ENCODE results near the gene CTDSPL. TPM values are rescaled to one million over a fixed set of nuclear protein-coding genes. Genes with fewer than 3 reads are reported as not detected.

Gene CTDSPL
- total and polyA plus RNA-seq, 2 donors: 36.9 to 58.2 TPM

DNA sequence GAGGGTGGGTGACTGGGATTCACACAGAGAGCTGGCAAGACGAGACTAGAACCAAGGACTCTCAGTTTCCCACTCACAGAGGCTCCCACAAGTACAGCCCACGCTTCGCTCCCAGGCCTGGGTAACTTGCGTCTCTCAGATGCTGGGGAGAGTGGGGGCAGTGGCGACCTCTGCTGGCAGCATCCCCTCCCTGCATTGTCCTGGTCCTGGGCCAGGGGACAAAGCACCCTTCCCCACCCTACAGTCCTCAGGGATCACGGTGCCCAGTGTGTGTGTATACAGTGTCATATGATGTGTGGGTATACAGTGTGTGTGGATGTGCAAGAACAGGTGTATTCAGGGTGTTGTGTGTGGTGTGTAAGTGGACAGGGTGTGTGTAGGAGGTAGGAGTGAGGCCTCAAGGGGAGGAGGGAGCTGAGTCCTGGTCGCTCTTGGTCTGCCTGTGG, 141.7 kb downstream of the CTDSPL start:
- H3K4me1 ChIP-seq (ENCODE audit: insufficient read depth): no peaks in the 10 kb centered on the region
- no peak for DNase-seq (ENCODE audit: extremely low spot score)
- peaks cover 6% of the 10 kb centered on the region for H3K36me3 ChIP-seq (ENCODE audit: insufficient read depth)
- WGBS: 60% methylated on average over 7 of the region's 7 CpGs
- no peak overlapping the region for H3K4me3 ChIP-seq (ENCODE audit: low read depth, low read length)
- no peak overlapping the region for H3K27ac ChIP-seq (ENCODE audit: low read depth)

- H3K4me3 ChIP-seq (ENCODE audit: low read depth, low read length): no peak overlapping the region
- WGBS: 74% methylated on average over 11 of the region's 11 CpGs
- H3K4me1 ChIP-seq (ENCODE audit: insufficient read depth): no peaks in the 10 kb centered on the region
- DNase-seq (ENCODE audit: extremely low spot score): no peak
- peak overlapping the region; percentile 38 for H3K27ac ChIP-seq (ENCODE audit: low read depth)
- H3K36me3 ChIP-seq (ENCODE audit: insufficient read depth): peaks cover 6% of the 10 kb centered on the region
Measured at GRCh38 chr3:38003817-38004414, 142.2 kb downstream of the CTDSPL start.

GRCh38 chr3:38004415-38005075, 142.9 kb downstream of the CTDSPL start:
- peaks cover 6% of the 10 kb centered on the region for H3K36me3 ChIP-seq (ENCODE audit: insufficient read depth)
- H3K4me1 ChIP-seq (ENCODE audit: insufficient read depth): no peaks in the 10 kb centered on the region
- no peak overlapping the region for H3K27ac ChIP-seq (ENCODE audit: low read depth)
- no peak overlapping the region for H3K4me3 ChIP-seq (ENCODE audit: low read depth, low read length)
- 69% methylated on average over 14 of the region's 14 CpGs for WGBS
- DNase-seq (ENCODE audit: extremely low spot score): no peak

GRCh38 chr3:38005076-38006020, 143.7 kb downstream of the CTDSPL start:
- Histone ChIP-seq H3K4me3 (ENCODE audit: low read depth, low read length) (no peak overlapping the region), H3K27ac (ENCODE audit: low read depth) (no peak overlapping the region), H3K4me1 (ENCODE audit: insufficient read depth) (no peaks in the 10 kb centered on the region), H3K36me3 (ENCODE audit: insufficient read depth) (peaks cover 6% of the 10 kb centered on the region)
- DNase-seq (ENCODE audit: extremely low spot score): no peak
- WGBS: 78% methylated on average over 15 of the region's 15 CpGs

DNA sequence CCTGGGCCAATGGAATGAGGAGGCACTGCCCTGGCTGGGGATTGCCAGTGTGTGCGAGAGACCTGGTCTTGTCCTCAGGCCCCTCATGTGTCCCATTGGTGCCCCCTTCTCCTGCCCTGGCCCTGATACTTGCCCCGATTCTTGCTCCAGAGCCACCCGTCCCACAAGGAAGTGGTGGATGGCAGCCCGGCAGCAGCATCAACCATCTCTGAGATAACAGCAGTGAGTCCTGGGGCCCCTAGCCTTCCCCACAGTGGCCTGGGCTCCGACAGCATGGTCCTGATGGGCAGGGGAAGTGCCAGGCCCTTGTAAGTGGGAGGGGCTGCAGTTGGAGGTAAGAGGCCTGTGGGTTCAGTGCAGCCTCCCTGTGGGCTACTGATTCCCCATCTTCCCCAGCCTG, 144.4 kb downstream of the CTDSPL start:
- H3K4me3 ChIP-seq (ENCODE audit: low read depth, low read length): no peak overlapping the region
- no peak overlapping the region for H3K27ac ChIP-seq (ENCODE audit: low read depth)
- peaks cover 6% of the 10 kb centered on the region for H3K36me3 ChIP-seq (ENCODE audit: insufficient read depth)
- 91% methylated on average over 5 of the region's 5 CpGs for WGBS
- DNase-seq (ENCODE audit: extremely low spot score): no peak
- H3K4me1 ChIP-seq (ENCODE audit: insufficient read depth): no peaks in the 10 kb centered on the region

GRCh38 chr3:38006445-38006995, 144.8 kb downstream of the CTDSPL start:
- Histone ChIP-seq H3K27ac (ENCODE audit: low read depth) (no peak overlapping the region), H3K36me3 (ENCODE audit: insufficient read depth) (peaks cover 5% of the 10 kb centered on the region), H3K4me1 (ENCODE audit: insufficient read depth) (no peaks in the 10 kb centered on the region), H3K4me3 (ENCODE audit: low read depth, low read length) (no peak overlapping the region)
- DNase-seq (ENCODE audit: extremely low spot score): no peak
- WGBS: 94% methylated on average over 16 of the region's 16 CpGs

DNA sequence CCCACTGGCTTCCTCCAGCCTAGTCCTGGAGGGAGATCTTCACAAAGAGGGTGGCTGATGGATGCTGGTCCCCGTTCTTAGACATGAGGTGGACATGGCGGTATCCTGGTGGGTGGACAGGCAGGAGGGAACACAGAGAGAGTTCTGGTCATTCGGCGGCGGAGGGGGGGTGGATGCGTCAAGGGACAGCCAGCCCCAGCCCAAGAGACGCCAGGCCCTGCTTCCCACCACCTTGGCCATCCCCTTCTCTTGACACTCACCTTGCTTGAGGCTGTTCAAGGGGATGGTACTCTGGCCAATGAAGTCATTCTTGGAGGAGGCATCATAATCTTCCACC, 146.0 kb downstream of the CTDSPL start:
- 93% methylated on average over 7 of the region's 7 CpGs for WGBS
- Histone ChIP-seq H3K36me3 (ENCODE audit: insufficient read depth) (peaks cover 2% of the 10 kb centered on the region), H3K27ac (ENCODE audit: low read depth) (no peak overlapping the region), H3K4me3 (ENCODE audit: low read depth, low read length) (no peak overlapping the region), H3K4me1 (ENCODE audit: insufficient read depth) (no peaks in the 10 kb centered on the region)
- DNase-seq (ENCODE audit: extremely low spot score): no peak

DNA sequence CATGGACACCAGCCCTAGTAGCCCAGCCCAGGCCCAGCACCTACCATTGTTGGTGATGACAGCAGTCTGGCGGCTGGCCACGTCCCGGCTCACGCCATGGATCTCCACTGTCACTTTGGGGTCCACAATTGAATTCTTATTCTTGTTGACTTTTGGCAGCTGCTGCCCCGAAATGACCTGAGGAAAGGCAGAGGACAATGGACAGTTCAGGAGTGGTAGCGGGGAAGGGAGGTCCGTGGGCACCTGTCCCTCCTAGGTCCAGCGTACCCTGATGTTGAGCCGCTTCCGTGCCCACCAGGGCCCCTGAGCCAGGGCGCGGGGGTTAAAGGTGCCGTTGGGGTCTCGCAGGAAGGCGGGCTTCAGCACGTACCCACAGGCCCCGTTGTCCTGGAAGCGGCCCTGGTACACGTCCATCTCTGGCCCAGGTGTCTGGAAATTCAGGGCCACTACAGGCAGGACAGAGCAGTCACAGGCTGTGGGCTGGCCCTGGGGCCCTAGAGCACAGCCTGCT, 146.6 kb downstream of the CTDSPL start:
- Histone ChIP-seq H3K27ac (ENCODE audit: low read depth) (no peak overlapping the region), H3K4me3 (ENCODE audit: low read depth, low read length) (no peak overlapping the region), H3K36me3 (ENCODE audit: insufficient read depth) (peaks cover 2% of the 10 kb centered on the region), H3K4me1 (ENCODE audit: insufficient read depth) (no peaks in the 10 kb centered on the region)
- DNase-seq (ENCODE audit: extremely low spot score): no peak
- 90% methylated on average over 19 of the region's 19 CpGs for WGBS

DNA sequence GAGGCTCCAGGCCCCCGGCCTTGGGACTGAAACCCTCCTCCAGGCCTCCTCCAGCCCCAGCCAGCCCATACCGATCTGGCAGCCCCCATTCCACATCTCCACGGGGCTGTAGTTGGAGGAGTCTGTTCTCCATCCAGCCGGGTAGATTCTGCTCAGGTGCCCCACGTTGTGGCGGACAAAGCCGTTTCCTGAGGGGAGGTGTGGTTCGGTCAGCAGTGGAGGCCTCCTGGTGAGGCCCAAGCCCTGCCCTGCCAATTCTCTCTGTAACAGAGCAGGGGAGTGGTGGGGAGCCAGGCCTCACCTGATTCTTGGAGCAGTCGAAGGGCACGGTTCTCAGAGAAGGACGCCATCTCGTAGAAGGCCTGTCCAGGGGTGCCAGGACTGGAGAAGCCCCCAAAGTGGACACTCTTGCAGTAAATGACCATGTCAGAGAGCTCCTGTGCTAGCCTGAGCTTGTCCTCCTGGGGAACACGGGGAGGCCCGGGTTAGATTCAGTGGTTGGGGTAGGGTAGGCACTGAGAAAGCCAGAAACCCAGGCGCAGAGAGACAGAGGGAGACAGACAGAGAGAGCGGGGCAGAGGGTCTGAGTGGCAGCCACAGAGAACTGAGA, 147.4 kb downstream of the CTDSPL start:
- WGBS: 88% methylated on average over 16 of the region's 16 CpGs
- no peak overlapping the region for H3K27ac ChIP-seq (ENCODE audit: low read depth)
- H3K4me1 ChIP-seq (ENCODE audit: insufficient read depth): no peaks in the 10 kb centered on the region
- no peak overlapping the region for H3K4me3 ChIP-seq (ENCODE audit: low read depth, low read length)
- H3K36me3 ChIP-seq (ENCODE audit: insufficient read depth): peaks cover 2% of the 10 kb centered on the region
- no peak for DNase-seq (ENCODE audit: extremely low spot score)

- peaks cover 2% of the 10 kb centered on the region for H3K36me3 ChIP-seq (ENCODE audit: insufficient read depth)
- no peak overlapping the region for H3K27ac ChIP-seq (ENCODE audit: low read depth)
Measured at GRCh38 chr3:38009807-38010591, 148.3 kb downstream of the CTDSPL start.

GRCh38 chr3:38011111-38011510, 149.4 kb downstream of the CTDSPL start:
- peaks cover 5% of the 10 kb centered on the region for H3K36me3 ChIP-seq (ENCODE audit: insufficient read depth)
- WGBS: 92% methylated on average over 21 of the region's 21 CpGs
- H3K4me3 ChIP-seq (ENCODE audit: low read depth, low read length): no peak overlapping the region
- no peak overlapping the region for H3K27ac ChIP-seq (ENCODE audit: low read depth)
- DNase-seq (ENCODE audit: extremely low spot score): no peak
- no peaks in the 10 kb centered on the region for H3K4me1 ChIP-seq (ENCODE audit: insufficient read depth)

More at GRCh38 chr3:38009807-38010591, 148.3 kb downstream of the CTDSPL start:
- no peak overlapping the region for H3K4me3 ChIP-seq (ENCODE audit: low read depth, low read length)
- 92% methylated on average over 27 of the region's 27 CpGs for WGBS
- no peak for DNase-seq (ENCODE audit: extremely low spot score)
- H3K4me1 ChIP-seq (ENCODE audit: insufficient read depth): no peaks in the 10 kb centered on the region

GRCh38 chr3:38015485-38015884, 153.8 kb downstream of the CTDSPL start:
- 79% methylated on average over 3 of the region's 3 CpGs for WGBS
- H3K27ac ChIP-seq (ENCODE audit: low read depth): no peak overlapping the region
- DNase-seq (ENCODE audit: extremely low spot score): no peak
- H3K36me3 ChIP-seq (ENCODE audit: insufficient read depth): peaks cover 8% of the 10 kb centered on the region
- H3K4me1 ChIP-seq (ENCODE audit: insufficient read depth): no peaks in the 10 kb centered on the region
- no peak overlapping the region for H3K4me3 ChIP-seq (ENCODE audit: low read depth, low read length)
